Measurements from ENCODE around the gene ASNSD1. TPM values are rescaled to one million over a fixed set of nuclear protein-coding genes. Genes with fewer than 3 reads are reported as not detected.
A peak's percentile ranks its signal among the peaks of the same experiment; 100 is the strongest.

ASNSD1 gene
- total and polyA plus RNA-seq, 2 of the 13 experiments (the other 11 are each of a cell fraction or from before 2014, with no cell fraction given), result 35.1 to 96.6 TPM

DNA sequence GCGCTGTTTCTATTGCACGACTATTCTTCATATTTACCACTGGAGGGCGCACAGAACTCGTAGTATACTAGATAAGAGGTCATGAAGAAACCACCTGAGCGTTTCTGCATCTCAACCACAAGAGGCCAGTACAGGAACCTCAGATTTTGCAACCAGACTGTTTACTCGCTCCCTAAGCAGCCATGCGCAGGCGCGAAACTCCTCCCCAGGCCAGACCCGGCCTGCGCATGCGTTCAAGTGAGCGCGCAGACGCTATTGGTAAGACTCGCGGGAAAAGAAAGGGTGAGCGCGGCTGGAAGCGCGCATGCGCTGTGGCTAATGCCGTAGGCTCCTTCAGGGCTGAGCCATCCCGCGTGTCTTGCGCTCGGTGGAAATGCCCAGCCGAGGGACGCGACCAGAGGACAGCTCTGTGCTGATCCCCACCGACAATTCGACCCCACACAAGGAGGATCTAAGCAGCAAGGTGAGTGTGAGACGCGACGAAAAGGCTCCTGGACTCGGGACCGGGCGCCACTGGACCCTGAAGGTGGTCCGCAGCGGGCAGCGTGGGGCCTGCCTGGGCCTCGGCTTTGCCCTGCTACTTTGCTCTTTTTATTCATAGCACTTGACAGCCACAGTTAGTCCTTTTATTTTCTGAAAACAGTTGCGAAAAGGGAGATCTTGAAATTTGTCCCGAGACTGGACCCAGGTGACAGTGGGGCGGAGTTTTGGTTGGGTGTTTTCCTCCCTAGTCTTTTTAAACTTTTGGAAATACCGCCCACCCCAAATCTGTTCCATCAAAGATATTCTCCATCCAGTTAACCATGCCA, at the start of gene ASNSD1 (continued):
- 0 out of 2 replicates have a peak, but pooled peaks have one; percentile 86 for TF ChIP-seq ZNF343 (CRISPR knock-in tag; IDR thresholded peaks at IDR 0.05)
- no peak for TF ChIP-seq ZNF878 (CRISPR knock-in tag; IDR thresholded peaks at IDR 0.05)
- no peak for TF ChIP-seq PAF1 (CRISPR knock-in tag; IDR thresholded peaks at IDR 0.05)
- TF ChIP-seq ZNF235 (CRISPR knock-in tag; IDR thresholded peaks at IDR 0.05; ENCODE audit: borderline replicate concordance), result peak; percentile 89; the same call in 1 of the 2 replicates
- no peak for TF ChIP-seq DNMT1 (CRISPR knock-in tag; IDR thresholded peaks at IDR 0.05)
- TF ChIP-seq ZNF484 (CRISPR knock-in tag; IDR thresholded peaks at IDR 0.05; ENCODE audit: borderline replicate concordance, low read depth), result no peak; the same call in 1 of the 2 replicates
- no peak for TF ChIP-seq LCORL (IDR thresholded peaks at IDR 0.05)
- TF ChIP-seq LCORL (CRISPR knock-in tag; IDR thresholded peaks at IDR 0.05), result peak; percentile 66; the same call in 1 of the 2 replicates
- no peak for TF ChIP-seq MED13 (CRISPR knock-in tag; IDR thresholded peaks at IDR 0.05)
- TF ChIP-seq, protein P1, sequence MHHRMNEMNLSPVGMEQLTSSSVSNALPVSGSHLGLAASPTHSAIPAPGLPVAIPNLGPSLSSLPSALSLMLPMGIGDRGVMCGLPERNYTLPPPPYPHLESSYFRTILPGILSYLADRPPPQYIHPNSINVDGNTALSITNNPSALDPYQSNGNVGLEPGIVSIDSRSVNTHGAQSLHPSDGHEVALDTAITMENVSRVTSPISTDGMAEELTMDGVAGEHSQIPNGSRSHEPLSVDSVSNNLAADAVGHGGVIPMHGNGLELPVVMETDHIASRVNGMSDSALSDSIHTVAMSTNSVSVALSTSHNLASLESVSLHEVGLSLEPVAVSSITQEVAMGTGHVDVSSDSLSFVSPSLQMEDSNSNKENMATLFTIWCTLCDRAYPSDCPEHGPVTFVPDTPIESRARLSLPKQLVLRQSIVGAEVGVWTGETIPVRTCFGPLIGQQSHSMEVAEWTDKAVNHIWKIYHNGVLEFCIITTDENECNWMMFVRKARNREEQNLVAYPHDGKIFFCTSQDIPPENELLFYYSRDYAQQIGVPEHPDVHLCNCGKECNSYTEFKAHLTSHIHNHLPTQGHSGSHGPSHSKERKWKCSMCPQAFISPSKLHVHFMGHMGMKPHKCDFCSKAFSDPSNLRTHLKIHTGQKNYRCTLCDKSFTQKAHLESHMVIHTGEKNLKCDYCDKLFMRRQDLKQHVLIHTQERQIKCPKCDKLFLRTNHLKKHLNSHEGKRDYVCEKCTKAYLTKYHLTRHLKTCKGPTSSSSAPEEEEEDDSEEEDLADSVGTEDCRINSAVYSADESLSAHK (CRISPR knock-in tag; IDR thresholded peaks at IDR 0.05; ENCODE audit: borderline replicate concordance), result peak; percentile 86; the same call in 1 of the 2 replicates
- TF ChIP-seq, protein P2, sequence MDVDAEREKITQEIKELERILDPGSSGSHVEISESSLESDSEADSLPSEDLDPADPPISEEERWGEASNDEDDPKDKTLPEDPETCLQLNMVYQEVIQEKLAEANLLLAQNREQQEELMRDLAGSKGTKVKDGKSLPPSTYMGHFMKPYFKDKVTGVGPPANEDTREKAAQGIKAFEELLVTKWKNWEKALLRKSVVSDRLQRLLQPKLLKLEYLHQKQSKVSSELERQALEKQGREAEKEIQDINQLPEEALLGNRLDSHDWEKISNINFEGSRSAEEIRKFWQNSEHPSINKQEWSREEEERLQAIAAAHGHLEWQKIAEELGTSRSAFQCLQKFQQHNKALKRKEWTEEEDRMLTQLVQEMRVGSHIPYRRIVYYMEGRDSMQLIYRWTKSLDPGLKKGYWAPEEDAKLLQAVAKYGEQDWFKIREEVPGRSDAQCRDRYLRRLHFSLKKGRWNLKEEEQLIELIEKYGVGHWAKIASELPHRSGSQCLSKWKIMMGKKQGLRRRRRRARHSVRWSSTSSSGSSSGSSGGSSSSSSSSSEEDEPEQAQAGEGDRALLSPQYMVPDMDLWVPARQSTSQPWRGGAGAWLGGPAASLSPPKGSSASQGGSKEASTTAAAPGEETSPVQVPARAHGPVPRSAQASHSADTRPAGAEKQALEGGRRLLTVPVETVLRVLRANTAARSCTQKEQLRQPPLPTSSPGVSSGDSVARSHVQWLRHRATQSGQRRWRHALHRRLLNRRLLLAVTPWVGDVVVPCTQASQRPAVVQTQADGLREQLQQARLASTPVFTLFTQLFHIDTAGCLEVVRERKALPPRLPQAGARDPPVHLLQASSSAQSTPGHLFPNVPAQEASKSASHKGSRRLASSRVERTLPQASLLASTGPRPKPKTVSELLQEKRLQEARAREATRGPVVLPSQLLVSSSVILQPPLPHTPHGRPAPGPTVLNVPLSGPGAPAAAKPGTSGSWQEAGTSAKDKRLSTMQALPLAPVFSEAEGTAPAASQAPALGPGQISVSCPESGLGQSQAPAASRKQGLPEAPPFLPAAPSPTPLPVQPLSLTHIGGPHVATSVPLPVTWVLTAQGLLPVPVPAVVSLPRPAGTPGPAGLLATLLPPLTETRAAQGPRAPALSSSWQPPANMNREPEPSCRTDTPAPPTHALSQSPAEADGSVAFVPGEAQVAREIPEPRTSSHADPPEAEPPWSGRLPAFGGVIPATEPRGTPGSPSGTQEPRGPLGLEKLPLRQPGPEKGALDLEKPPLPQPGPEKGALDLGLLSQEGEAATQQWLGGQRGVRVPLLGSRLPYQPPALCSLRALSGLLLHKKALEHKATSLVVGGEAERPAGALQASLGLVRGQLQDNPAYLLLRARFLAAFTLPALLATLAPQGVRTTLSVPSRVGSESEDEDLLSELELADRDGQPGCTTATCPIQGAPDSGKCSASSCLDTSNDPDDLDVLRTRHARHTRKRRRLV (CRISPR knock-in tag; IDR thresholded peaks at IDR 0.05), result peak; percentile 91
- no peak; the same call in 1 of the 2 replicates for TF ChIP-seq ZFAT (CRISPR knock-in tag; conservative IDR thresholded peaks at IDR 0.05)
- peak; percentile 95 for TF ChIP-seq ZNF766 (CRISPR knock-in tag; IDR thresholded peaks at IDR 0.05; ENCODE audit: borderline replicate concordance)
- TF ChIP-seq, protein P3, sequence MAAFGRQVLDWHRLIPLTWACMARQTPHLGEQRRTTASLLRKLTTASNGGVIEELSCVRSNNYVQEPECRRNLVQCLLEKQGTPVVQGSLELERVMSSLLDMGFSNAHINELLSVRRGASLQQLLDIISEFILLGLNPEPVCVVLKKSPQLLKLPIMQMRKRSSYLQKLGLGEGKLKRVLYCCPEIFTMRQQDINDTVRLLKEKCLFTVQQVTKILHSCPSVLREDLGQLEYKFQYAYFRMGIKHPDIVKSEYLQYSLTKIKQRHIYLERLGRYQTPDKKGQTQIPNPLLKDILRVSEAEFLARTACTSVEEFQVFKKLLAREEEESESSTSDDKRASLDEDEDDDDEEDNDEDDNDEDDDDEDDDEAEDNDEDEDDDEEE (CRISPR knock-in tag; IDR thresholded peaks at IDR 0.05), result peak; percentile 25; the same call in 1 of the 2 replicates
- peak; percentile 1; the same call in 1 of the 2 replicates for TF ChIP-seq ZNF3 (CRISPR knock-in tag; IDR thresholded peaks at IDR 0.05)
- TF ChIP-seq SMARCC2 (IDR thresholded peaks at IDR 0.05), result no peak
- TF ChIP-seq, protein P4, sequence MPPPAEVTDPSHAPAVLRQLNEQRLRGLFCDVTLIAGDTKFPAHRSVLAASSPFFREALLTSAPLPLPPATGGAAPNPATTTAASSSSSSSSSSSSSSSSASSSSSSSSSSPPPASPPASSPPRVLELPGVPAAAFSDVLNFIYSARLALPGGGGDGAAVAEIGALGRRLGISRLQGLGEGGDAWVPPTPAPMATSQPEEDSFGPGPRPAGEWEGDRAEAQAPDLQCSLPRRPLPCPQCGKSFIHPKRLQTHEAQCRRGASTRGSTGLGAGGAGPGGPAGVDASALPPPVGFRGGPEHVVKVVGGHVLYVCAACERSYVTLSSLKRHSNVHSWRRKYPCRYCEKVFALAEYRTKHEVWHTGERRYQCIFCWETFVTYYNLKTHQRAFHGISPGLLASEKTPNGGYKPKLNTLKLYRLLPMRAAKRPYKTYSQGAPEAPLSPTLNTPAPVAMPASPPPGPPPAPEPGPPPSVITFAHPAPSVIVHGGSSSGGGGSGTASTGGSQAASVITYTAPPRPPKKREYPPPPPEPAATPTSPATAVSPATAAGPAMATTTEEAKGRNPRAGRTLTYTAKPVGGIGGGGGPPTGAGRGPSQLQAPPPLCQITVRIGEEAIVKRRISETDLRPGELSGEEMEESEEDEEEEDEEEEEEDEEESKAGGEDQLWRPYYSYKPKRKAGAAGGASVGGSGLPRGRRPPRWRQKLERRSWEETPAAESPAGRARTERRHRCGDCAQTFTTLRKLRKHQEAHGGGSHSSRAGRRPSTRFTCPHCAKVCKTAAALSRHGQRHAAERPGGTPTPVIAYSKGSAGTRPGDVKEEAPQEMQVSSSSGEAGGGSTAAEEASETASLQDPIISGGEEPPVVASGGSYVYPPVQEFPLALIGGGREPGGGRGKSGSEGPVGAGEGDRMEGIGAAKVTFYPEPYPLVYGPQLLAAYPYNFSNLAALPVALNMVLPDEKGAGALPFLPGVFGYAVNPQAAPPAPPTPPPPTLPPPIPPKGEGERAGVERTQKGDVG (CRISPR knock-in tag; IDR thresholded peaks at IDR 0.05; ENCODE audit: borderline replicate concordance), result peak; percentile 91; the same call in 1 of the 2 replicates

Data from HepG2 (cell line).